ENCODE results near the gene ELP2. TPM values are rescaled to one million over a fixed set of nuclear protein-coding genes. Genes with fewer than 3 reads are reported as not detected.
"Not testable (repeated sequence)": the region's sequence is repeated elsewhere in the genome, so short reads cannot be mapped to it uniquely, and the experiment has no call there.

The ELP2 gene
- total RNA-seq, 1 donor from 2014 or later: 49.7 TPM

GRCh38 chr18:36160959-36161371, 31.3 kb downstream of the ELP2 start:
- peaks cover 91% of the 10 kb centered on the region for H3K36me3 ChIP-seq
- no peak for DNase-seq
- no peaks in the 10 kb centered on the region for H3K4me1 ChIP-seq
- H3K27ac ChIP-seq (replicated peaks): no peak overlapping the region
- no peak overlapping the region for H3K4me3 ChIP-seq
- no peaks in the 10 kb centered on the region for H3K9me3 ChIP-seq (replicated peaks)
- H3K27me3 ChIP-seq (ENCODE audit: low read depth): no peaks in the 10 kb centered on the region
- no peak for TF ChIP-seq CTCF (IDR thresholded peaks at IDR 0.05; ENCODE audit: borderline replicate concordance)
- intact Hi-C loops (cut with micrococcal nuclease): no loop called here

- Histone ChIP-seq H3K27me3 (ENCODE audit: low read depth) (no peaks in the 10 kb centered on the region), H3K9me3 (replicated peaks) (no peaks in the 10 kb centered on the region), H3K4me3 (no peak overlapping the region), H3K36me3 (peaks cover 86% of the 10 kb centered on the region), H3K27ac (replicated peaks) (no peak overlapping the region), H3K4me1 (no peaks in the 10 kb centered on the region)
- no peak for DNase-seq
- intact Hi-C loops (cut with micrococcal nuclease): no loop called here
- TF ChIP-seq CTCF (IDR thresholded peaks at IDR 0.05; ENCODE audit: borderline replicate concordance): no peak
Observed at GRCh38 chr18:36162981-36163380, 33.3 kb downstream of the ELP2 start.

GRCh38 chr18:36167692-36168218, 38.1 kb downstream of the ELP2 start:
- TF ChIP-seq CTCF (IDR thresholded peaks at IDR 0.05; ENCODE audit: borderline replicate concordance): no peak
- H3K36me3 ChIP-seq: peaks cover 85% of the 10 kb centered on the region
- no peaks in the 10 kb centered on the region for H3K27me3 ChIP-seq (ENCODE audit: low read depth)
- no peak overlapping the region for H3K27ac ChIP-seq (replicated peaks)
- DNase-seq: no peak
- no peaks in the 10 kb centered on the region for H3K4me1 ChIP-seq
- H3K9me3 ChIP-seq (replicated peaks): no peaks in the 10 kb centered on the region
- intact Hi-C loops (cut with micrococcal nuclease): no loop called here
- no peak overlapping the region for H3K4me3 ChIP-seq

GRCh38 chr18:36168296-36168695, 38.6 kb downstream of the ELP2 start:
- H3K9me3 ChIP-seq (replicated peaks); DNase-seq; H3K27ac ChIP-seq (replicated peaks); H3K4me1 ChIP-seq; H3K4me3 ChIP-seq; intact Hi-C loops (cut with micrococcal nuclease); H3K27me3 ChIP-seq (ENCODE audit: low read depth): not testable (repeated sequence)
- H3K36me3 ChIP-seq: peaks cover 87% of the 10 kb centered on the region

GRCh38 chr18:36169938-36170337, 40.2 kb downstream of the ELP2 start:
- intact Hi-C loops (cut with micrococcal nuclease): no loop called here

More at GRCh38 chr18:36169938-36170337, 40.2 kb downstream of the ELP2 start:
- peaks cover 93% of the 10 kb centered on the region for H3K36me3 ChIP-seq
- no peak for DNase-seq
- no peak overlapping the region for H3K4me3 ChIP-seq
- no peaks in the 10 kb centered on the region for H3K9me3 ChIP-seq (replicated peaks)
- H3K27ac ChIP-seq (replicated peaks): no peak overlapping the region
- no peaks in the 10 kb centered on the region for H3K4me1 ChIP-seq
- no peak for TF ChIP-seq CTCF (IDR thresholded peaks at IDR 0.05; ENCODE audit: borderline replicate concordance)
- no peaks in the 10 kb centered on the region for H3K27me3 ChIP-seq (ENCODE audit: low read depth)

Measured in left ventricle myocardium inferior (tissue), 1 donor.